ENCODE data around the gene AKT1S1. TPM values are rescaled to one million over a fixed set of nuclear protein-coding genes. Genes with fewer than 3 reads are reported as not detected.

AKT1S1 gene
- total and polyA plus RNA-seq, 3 donors from 2014 or later = 35.0 to 42.8 (median 35.7) TPM

GRCh38 chr19:49880162-49880869 lies 3.2 kb upstream of the AKT1S1 start:
- H3K27ac ChIP-seq = no peak overlapping the region
- H3K4me3 ChIP-seq = no peak overlapping the region
- TF ChIP-seq CTCF (IDR thresholded peaks at IDR 0.05) (no peak), POLR2A (IDR thresholded peaks at IDR 0.05) (no peak)
- no peaks in the 10 kb centered on the region for H3K27me3 ChIP-seq
- 89 to 95% methylated on average over 5 to 10 of the region's 10 CpGs for WGBS, 2 donors
- no peak for DNase-seq
- no peaks in the 10 kb centered on the region for H3K9me3 ChIP-seq
- H3K4me1 ChIP-seq = peaks cover 14% of the 10 kb centered on the region
- H3K36me3 ChIP-seq (ENCODE audit: low read depth, missing control alignments) = peaks cover 4% of the 10 kb centered on the region
- intact Hi-C loops (cut with DNase I; ENCODE audit: low total_unique reads) = no loop called here

GRCh38 chr19:49879243-49879963 lies 2.2 kb upstream of the AKT1S1 start:
- no peak overlapping the region for H3K4me3 ChIP-seq
- no peak for DNase-seq
- H3K27me3 ChIP-seq = no peaks in the 10 kb centered on the region
- WGBS, 2 donors = 79 to 90% methylated on average over 12 of the region's 12 CpGs
- no peaks in the 10 kb centered on the region for H3K9me3 ChIP-seq
- H3K36me3 ChIP-seq (ENCODE audit: low read depth, missing control alignments) = peaks cover 2% of the 10 kb centered on the region
- H3K27ac ChIP-seq = no peak overlapping the region
- intact Hi-C loops (cut with DNase I; ENCODE audit: low total_unique reads) = no loop called here
- TF ChIP-seq CTCF (IDR thresholded peaks at IDR 0.05) = no peak
- TF ChIP-seq POLR2A (IDR thresholded peaks at IDR 0.05) = no peak
- H3K4me1 ChIP-seq = peaks cover 19% of the 10 kb centered on the region

GRCh38 chr19:49878744-49879070 lies 1.6 kb upstream of the AKT1S1 start:
- H3K27ac ChIP-seq = peak overlapping the region; percentile 99 to 100
- WGBS, 2 donors = 64 to 70% methylated on average over 9 of the region's 9 CpGs
- intact Hi-C loops (cut with DNase I; ENCODE audit: low total_unique reads) = no loop called here
- no peaks in the 10 kb centered on the region for H3K36me3 ChIP-seq (ENCODE audit: low read depth, missing control alignments)
- H3K27me3 ChIP-seq = no peaks in the 10 kb centered on the region
- H3K4me3 ChIP-seq = no peak overlapping the region
- peaks cover 19% of the 10 kb centered on the region for H3K4me1 ChIP-seq
- no peaks in the 10 kb centered on the region for H3K9me3 ChIP-seq
- TF ChIP-seq POLR2A (IDR thresholded peaks at IDR 0.05) = no peak
- TF ChIP-seq CTCF (IDR thresholded peaks at IDR 0.05) = no peak
- DNase-seq = no peak

GRCh38 chr19:49877879-49878743 lies 956 bp upstream of the AKT1S1 start:
- 2 to 6% methylated on average over 27 to 41 of the region's 41 CpGs for WGBS, 2 donors
- no peaks in the 10 kb centered on the region for H3K9me3 ChIP-seq
- no peaks in the 10 kb centered on the region for H3K27me3 ChIP-seq
- H3K27ac ChIP-seq = peak overlapping the region; percentile 99 to 100
- peak overlapping the region; percentile 73 to 99 for H3K4me3 ChIP-seq
- no peaks in the 10 kb centered on the region for H3K36me3 ChIP-seq (ENCODE audit: low read depth, missing control alignments)
- DNase-seq = peak; percentile 99
- intact Hi-C loops (cut with DNase I; ENCODE audit: low total_unique reads) = no loop called here
- TF ChIP-seq CTCF (IDR thresholded peaks at IDR 0.05) (no peak), POLR2A (IDR thresholded peaks at IDR 0.05) (no peak)
- peaks cover 19% of the 10 kb centered on the region for H3K4me1 ChIP-seq
